Neural progenitor cell (in vitro differentiated cells): ENCODE measurements around the gene RMRP. TPM values are rescaled to one million over a fixed set of nuclear protein-coding genes. Genes with fewer than 3 reads are reported as not detected.

Experiments
- DNase-seq: peaks from one replicate; pipeline ENCODE4 v3.0.0-alpha.2; 2016; ENCODE audit warnings: low spot score
- H2AFZ ChIP-seq: fragments of 200-600 bp; sonication (generic); replicated peaks from 2 replicates; pipeline ENCODE4 v1.6.1; 2016; ENCODE audit warnings: antibody characterized with exemption
- H3F3A ChIP-seq: fragments of 200-600 bp; sonication (generic); 2 replicates; pipeline ENCODE4 v1.6.1; 2016; ENCODE audit warnings: antibody characterized with exemption, low read depth
- H3K27ac ChIP-seq: fragments of 200-600 bp; sonication (generic); 2 replicates; pipeline ENCODE4 v1.5.1; 2016; ENCODE audit warnings: mild to moderate bottlenecking
- H3K27me3 ChIP-seq: fragments of 200-600 bp; sonication (generic); 2 replicates; pipeline ENCODE4 v1.6.1; 2016; ENCODE audit warnings: mild to moderate bottlenecking, moderate library complexity
- H3K36me3 ChIP-seq: fragments of 200-600 bp; sonication (generic); 2 replicates; pipeline ENCODE4 v1.5.1; 2016
- H3K4me1 ChIP-seq: fragments of 200-600 bp; sonication (generic); 2 replicates; pipeline ENCODE4 v1.6.1; 2016; ENCODE audit warnings: mixed run types
- H3K4me2 ChIP-seq: fragments of 200-600 bp; sonication (generic); 2 replicates; pipeline ENCODE4 v1.6.1; 2016
- H3K4me3 ChIP-seq: fragments of 200-600 bp; sonication (generic); 2 replicates; pipeline ENCODE4 v1.5.1; 2016
- H3K79me2 ChIP-seq: fragments of 200-600 bp; sonication (generic); 2 replicates; pipeline ENCODE4 v1.6.1; 2016; ENCODE audit warnings: low read depth
- H3K9ac ChIP-seq: fragments of 200-600 bp; sonication (generic); 2 replicates; pipeline ENCODE4 v1.6.1; 2016
- H3K9me3 ChIP-seq: fragments of 200-600 bp; sonication (generic); 2 replicates; pipeline ENCODE4 v1.5.1; 2016; ENCODE audit warnings: low read depth
- H4K20me1 ChIP-seq: fragments of 200-600 bp; sonication (generic); 2 replicates; pipeline ENCODE4 v1.6.1; 2016; ENCODE audit warnings: low read depth
- H3K27ac Mint-ChIP-seq: 3 replicates; pipeline ENCODE4 v1.8.0; 2021; ENCODE audit warnings: mixed read lengths
- H3K27me3 Mint-ChIP-seq: 2 replicates; pipeline ENCODE4 v1.8.0; 2022; ENCODE audit warnings: low read depth, mild to moderate bottlenecking, inconsistent platforms, moderate library complexity, mixed read lengths; ENCODE audit not compliant: insufficient read depth
- H3K36me3 Mint-ChIP-seq: 3 replicates; pipeline ENCODE4 v1.8.0; 2021; ENCODE audit warnings: mixed read lengths
- H3K4me1 Mint-ChIP-seq: 3 replicates; pipeline ENCODE4 v1.8.0; 2021; ENCODE audit warnings: mixed read lengths
- H3K4me3 Mint-ChIP-seq: 3 replicates; pipeline ENCODE4 v1.8.0; 2021; ENCODE audit warnings: mild to moderate bottlenecking, moderate library complexity, mixed read lengths
- H3K9me3 Mint-ChIP-seq: 3 replicates; pipeline ENCODE4 v1.8.0; 2020; ENCODE audit warnings: mixed read lengths
- EZH2 ChIP-seq: fragments of 200-600 bp; sonication (generic); IDR thresholded peaks from 2 replicates; pipeline ENCODE4 v1.6.1; 2017; ENCODE audit warnings: antibody characterized with exemption, mild to moderate bottlenecking, moderate library complexity
- EZH2phosphoT487 ChIP-seq: fragments of 200-600 bp; sonication (generic); IDR thresholded peaks from 2 replicates; pipeline ENCODE4 v1.6.1; 2017; ENCODE audit warnings: antibody characterized with exemption
- microRNA-seq: library from miRNA; unstranded; fragments of <30 nt; microRNA quantifications from one replicate; pipeline ENCODE4, GENCODE V29; 2016
- small RNA-seq: library from RNA; depleted of rRNA; stranded (forward); fragments of <200 nt; gene quantifications from one replicate; pipeline ENCODE3, GENCODE V24; 2015
- total RNA-seq: library from RNA; depleted of rRNA; stranded (reverse); fragments of >200 nt; gene quantifications from 2 replicates; pipeline ENCODE4 v1.2.3, GENCODE V29; 2015; ENCODE audit warnings: low replicate concordance
- TF ChIP-seq, protein P1 (sequence below): fragments of 200-600 bp; sonication (generic); IDR thresholded peaks from 2 replicates; pipeline ENCODE4 v1.5.1; 2017; ENCODE audit warnings: antibody characterized with exemption, mild to moderate bottlenecking

RMRP gene
- total RNA-seq, 1 donor from 2014 or later, result 2,709 TPM

DNA sequence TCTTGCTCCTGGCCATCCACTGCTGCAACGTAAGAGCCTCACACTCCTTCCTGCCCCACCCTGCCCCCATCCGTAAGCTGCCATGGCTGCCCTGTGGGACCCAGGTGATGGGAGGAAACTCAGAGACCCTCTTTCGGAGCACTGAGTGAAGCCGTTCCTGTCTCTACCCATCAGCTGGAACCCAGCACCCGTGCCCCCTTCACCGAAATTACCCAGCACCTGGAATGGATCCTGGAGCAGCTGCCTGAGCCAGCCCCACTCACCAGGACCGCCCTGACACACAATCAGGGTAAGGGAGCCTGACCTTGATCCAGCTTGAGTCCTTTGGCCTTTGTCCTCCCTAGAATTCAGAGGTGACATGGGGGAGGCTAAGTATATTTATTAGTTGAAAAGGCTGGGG is 49.6 kb downstream of the RMRP start:
- H3K4me1 ChIP-seq, result peaks cover 13% of the 10 kb centered on the region
- H3K9me3 ChIP-seq, result no peaks in the 10 kb centered on the region
- Mint-ChIP-seq H3K36me3 (peaks cover 16% of the 10 kb centered on the region), H3K9me3 (no peaks in the 10 kb centered on the region), H3K27me3 (peaks cover 18% of the 10 kb centered on the region), H3K27ac (no peak overlapping the region), H3K4me1 (peaks cover 22% of the 10 kb centered on the region), H3K4me3 (no peak overlapping the region)
- DNase-seq, result no peak
- H4K20me1 ChIP-seq, result peaks cover 23% of the 10 kb centered on the region
- no peak overlapping the region for H2AFZ ChIP-seq
- TF ChIP-seq EZH2, result no peak
- TF ChIP-seq, protein P1, sequence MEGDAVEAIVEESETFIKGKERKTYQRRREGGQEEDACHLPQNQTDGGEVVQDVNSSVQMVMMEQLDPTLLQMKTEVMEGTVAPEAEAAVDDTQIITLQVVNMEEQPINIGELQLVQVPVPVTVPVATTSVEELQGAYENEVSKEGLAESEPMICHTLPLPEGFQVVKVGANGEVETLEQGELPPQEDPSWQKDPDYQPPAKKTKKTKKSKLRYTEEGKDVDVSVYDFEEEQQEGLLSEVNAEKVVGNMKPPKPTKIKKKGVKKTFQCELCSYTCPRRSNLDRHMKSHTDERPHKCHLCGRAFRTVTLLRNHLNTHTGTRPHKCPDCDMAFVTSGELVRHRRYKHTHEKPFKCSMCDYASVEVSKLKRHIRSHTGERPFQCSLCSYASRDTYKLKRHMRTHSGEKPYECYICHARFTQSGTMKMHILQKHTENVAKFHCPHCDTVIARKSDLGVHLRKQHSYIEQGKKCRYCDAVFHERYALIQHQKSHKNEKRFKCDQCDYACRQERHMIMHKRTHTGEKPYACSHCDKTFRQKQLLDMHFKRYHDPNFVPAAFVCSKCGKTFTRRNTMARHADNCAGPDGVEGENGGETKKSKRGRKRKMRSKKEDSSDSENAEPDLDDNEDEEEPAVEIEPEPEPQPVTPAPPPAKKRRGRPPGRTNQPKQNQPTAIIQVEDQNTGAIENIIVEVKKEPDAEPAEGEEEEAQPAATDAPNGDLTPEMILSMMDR, result no peak
- TF ChIP-seq EZH2phosphoT487, result no peak
- peaks cover 18% of the 10 kb centered on the region for H3K79me2 ChIP-seq
- no peaks in the 10 kb centered on the region for H3K36me3 ChIP-seq
- no peak overlapping the region for H3K27ac ChIP-seq
- H3K4me3 ChIP-seq, result no peak overlapping the region
- H3F3A ChIP-seq, result peaks cover 13% of the 10 kb centered on the region
- H3K4me2 ChIP-seq, result no peak overlapping the region
- H3K9ac ChIP-seq, result no peak overlapping the region
- H3K27me3 ChIP-seq, result no peaks in the 10 kb centered on the region

Small RNA genes within 50 kb of the gene (microRNA-seq; reads per million reads assigned to microRNA genes)
- 1.3 reads per million for gene MIR4667

Small RNA genes within 50 kb of the gene (small RNA-seq; reads per million reads assigned to genes)
- gene MIR4667, result not detected
- gene RMRP, result not detected
- gene RN7SL22P, result not detected

Other genes with a start within 250 kb of the RMRP start
- gene RUSC2, start 167.9 kb downstream of the RMRP start, total RNA-seq, result 3.5 and 9.9 TPM in 2 replicates
- 5.2 and 12.4 TPM in 2 replicates for gene TESK1, start 52.8 kb downstream of the RMRP start, total RNA-seq
- 0.56 and 1.4 TPM in 2 replicates for gene CD72, start 39.6 kb downstream of the RMRP start, total RNA-seq
- gene SIT1, start 7.1 kb downstream of the RMRP start, total RNA-seq, result 0.56 and 0.86 TPM in 2 replicates
- 3.8 and 10.6 TPM in 2 replicates for gene CCDC107, start 273 bp upstream of the RMRP start, total RNA-seq
- gene ARHGEF39, start 7.2 kb upstream of the RMRP start, total RNA-seq, result 13.2 and 31.9 TPM in 2 replicates
- gene CA9, start 15.9 kb upstream of the RMRP start, total RNA-seq, result 0.09 and 0.25 TPM in 2 replicates
- 174 and 241 TPM in 2 replicates for gene TPM2, start 31.9 kb upstream of the RMRP start, total RNA-seq
- 36.7 and 71.5 TPM in 2 replicates for gene TLN1, start 74.2 kb upstream of the RMRP start, total RNA-seq
- 27.9 and 30.3 TPM in 2 replicates for gene CREB3, start 74.6 kb upstream of the RMRP start, total RNA-seq
- 44.8 and 74.5 TPM in 2 replicates for gene GBA2, start 91.2 kb upstream of the RMRP start, total RNA-seq
- 11.2 and 20.1 TPM in 2 replicates for gene RGP1, start 91.3 kb upstream of the RMRP start, total RNA-seq
- not detected in 2 replicates for gene MSMP, start 96.3 kb upstream of the RMRP start, total RNA-seq
- 5.6 and 8.6 TPM in 2 replicates for gene NPR2, start 133.6 kb upstream of the RMRP start, total RNA-seq
- gene SPAG8, start 154.2 kb upstream of the RMRP start, total RNA-seq, result 1.3 and 1.6 TPM in 2 replicates
- gene HINT2, start 157.0 kb upstream of the RMRP start, total RNA-seq, result 21.8 and 35.9 TPM in 2 replicates
- gene FAM221B, start 170.7 kb upstream of the RMRP start, total RNA-seq, result not detected in 2 replicates
- gene TMEM8B, start 171.2 kb upstream of the RMRP start, total RNA-seq, result 4.8 and 11.2 TPM in 2 replicates
- not detected in 2 replicates for gene OR13J1, start 212.4 kb upstream of the RMRP start, total RNA-seq
- gene HRCT1, start 248.2 kb upstream of the RMRP start, total RNA-seq, result not detected in 2 replicates